ENCODE measurements around the gene UPK3A.
"Not testable (repeated sequence)": the region's sequence is repeated elsewhere in the genome, so short reads cannot be mapped to it uniquely, and the experiment has no call there.

Gene UPK3A

GRCh38 chr22:45310331-45310976, 25.7 kb downstream of the UPK3A start:
- DNase-seq = no peak

- DNase-seq = no peak
These were observed 26.3 kb downstream of the UPK3A start for GRCh38 chr22:45310977-45311531.

DNA sequence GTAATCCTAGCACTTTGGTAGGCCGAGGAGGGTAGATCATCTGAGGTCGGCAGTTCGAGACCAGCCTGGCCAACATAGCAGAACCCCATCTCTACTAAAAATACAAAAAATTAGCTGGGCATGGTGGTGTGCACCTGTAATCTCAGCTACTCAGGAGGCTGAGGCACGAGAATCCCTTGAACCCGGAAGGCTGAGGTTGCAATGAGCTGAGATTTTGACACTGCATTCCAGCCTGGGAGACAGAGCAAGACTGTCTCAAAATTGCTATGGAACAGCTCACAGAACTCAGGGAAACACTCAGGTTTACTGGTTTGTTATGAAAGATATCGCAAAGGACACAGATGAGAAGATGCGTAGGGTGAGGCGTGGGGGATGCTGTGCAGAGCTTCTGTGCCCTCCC, 27.7 kb downstream of the UPK3A start:
- DNase-seq = no peak

DNA sequence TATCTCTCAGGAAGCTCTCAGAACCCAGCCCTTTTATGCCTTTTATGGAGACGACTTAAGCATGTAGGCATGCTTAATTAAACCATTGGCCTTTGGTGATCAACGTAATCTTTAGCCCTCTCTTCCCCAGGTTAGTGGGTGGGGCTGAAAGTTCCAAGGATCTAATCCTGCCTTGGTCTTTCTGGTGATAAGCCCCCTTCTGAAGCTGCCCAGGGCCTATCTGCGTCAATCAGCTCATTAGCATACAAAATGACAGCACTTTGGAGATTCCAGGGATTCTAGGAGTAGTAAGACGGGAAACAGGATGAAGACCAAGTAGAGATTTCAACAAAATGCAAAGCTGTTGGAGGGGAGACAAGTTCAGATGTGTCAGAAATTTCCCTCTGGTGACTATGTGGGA, 28.1 kb downstream of the UPK3A start:
- DNase-seq = no peak

GRCh38 chr22:45314054-45314721, 29.4 kb downstream of the UPK3A start:
- no peak for DNase-seq

DNA sequence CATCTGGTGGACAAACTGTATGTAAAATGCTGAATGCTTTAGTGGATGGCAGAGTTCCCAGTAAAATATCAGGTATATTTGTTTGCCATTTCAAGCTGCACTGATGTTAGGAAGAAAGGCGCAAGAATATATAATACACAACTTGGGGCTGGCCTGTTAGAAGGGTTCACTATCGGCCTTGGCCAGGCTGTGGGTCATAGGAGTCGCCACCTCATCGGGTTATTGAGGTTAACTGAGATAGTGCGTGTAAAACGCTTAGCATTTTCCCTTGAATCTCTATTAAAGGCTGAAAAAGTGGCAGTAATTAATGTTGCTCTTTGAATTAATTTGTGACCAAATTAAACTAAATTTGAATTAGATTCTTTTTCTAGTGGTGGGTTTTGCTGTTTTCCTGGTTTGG, 30.0 kb downstream of the UPK3A start:
- no peak for DNase-seq

- DNase-seq = no peak
These were observed 32.2 kb downstream of the UPK3A start for GRCh38 chr22:45316796-45317526.

DNA sequence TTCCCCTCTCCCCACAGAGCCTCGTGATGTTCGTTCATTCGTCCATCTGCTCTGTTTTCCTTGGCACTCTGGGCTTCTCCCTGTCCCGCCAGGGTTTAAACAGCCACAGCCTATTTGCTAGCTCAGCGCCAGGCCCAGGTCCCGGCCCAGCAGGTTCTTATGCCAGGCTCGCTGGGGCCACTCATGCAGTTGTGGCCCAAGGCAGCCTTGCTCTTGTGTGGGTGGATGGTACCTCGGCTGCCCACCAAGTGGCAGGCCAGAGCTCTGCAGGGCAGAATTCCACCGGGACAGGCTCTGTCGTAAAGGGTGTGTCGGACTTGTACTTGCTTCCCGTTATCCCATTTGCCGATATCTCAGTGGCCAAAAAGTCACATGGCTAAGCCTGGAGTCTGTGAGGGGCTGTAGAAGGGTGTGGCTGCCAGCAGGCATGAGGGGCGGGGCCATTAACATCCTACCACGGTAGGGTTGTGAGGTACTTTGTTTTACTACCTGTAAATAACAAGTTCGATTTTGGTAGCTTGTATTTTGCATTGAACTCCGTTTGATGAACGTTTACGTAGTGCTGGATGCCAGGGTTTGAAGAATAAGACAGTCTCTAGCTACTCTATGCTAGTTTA, 32.9 kb downstream of the UPK3A start:
- no peak for DNase-seq

GRCh38 chr22:45318168-45318557, 33.4 kb downstream of the UPK3A start:
- peak; percentile 54 for DNase-seq

DNA sequence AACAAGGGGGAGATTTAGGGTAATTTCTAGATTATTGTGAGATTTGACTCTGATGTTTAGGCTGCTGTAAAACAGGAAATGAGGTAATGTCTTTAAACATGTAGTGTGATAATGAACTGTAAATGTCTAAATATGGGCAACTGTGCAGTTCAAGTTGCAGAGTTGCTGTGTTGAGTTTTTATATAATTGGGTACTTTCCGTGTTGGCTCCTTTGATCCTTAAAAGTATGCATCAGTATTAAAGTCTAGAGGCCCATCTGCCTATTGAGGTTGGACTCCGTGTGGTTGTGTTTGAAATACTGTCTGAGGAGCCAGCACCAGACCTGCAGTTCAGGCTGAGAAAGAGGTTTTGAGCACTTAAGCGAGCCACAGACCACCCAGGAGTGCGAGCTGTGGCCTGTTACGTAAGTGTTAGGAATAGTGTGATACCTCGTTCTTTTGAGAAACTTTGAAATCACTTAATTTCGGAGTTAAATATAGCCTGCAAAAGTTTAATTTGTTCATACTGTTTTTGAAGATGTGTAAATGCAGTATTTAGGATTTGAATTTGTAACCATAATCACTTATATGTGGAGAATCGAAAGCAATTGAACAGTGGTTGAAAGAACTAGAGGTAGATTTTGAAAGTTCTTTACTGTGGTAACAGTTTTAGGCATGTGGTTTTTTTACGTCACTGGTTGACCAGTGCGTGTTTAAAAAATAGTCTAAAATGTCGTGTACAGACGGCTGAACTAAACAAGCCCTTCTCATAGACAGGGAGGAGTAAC, 34.0 kb downstream of the UPK3A start:
- no peak for DNase-seq

- no peak for DNase-seq
These were observed 34.6 kb downstream of the UPK3A start for GRCh38 chr22:45319324-45319685.

DNA sequence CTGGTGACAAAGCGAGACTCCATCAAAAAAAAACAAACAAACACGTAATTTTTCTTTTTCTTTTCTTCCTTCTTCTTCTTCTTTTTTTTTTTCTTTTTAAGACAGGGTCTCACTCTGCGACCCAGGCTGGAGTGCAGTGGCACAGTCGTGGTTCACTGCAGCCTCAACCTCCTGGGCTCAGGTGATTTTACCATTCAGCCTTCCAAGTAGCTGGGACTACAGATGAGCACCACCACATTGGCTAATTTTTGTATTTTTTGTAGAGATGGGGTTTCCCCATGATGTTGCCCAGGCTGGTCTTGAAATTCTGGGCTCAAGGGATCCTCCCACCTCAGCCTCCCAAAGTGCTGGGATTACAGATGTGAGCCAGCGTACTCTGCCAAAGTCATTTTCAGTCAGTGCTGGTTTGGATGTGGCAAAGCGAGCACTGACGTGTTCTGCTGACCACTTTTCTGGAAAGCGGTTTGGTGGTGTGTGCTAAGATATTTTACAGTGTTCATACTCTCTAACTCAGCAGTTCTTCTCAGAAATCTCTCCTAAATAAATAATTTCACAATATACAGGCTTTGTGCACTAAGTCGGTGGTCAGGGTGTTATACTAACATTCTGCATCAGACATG, 35.7 kb downstream of the UPK3A start:
- no peak for DNase-seq

DNA sequence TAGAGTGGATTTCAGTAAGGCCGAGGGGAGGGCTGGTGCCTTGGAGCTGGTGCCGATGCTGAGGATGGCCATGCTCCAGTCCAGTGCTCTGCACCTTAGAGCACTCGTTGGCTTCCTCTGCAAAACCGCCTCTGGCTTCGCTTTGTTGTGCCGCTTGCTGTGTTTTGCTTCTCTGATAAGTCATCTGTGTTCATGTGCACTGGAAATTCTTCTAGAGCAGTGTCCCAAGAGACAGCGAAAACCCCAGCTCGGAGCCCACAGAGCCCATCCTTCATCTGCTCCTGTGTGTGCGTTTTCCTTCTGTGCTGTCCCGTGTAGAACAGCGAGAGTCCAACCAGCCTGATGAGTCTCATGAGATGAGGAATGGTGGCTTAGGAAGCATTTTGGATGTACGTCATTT, 37.1 kb downstream of the UPK3A start:
- DNase-seq = no peak

- DNase-seq = no peak
These were observed 38.2 kb downstream of the UPK3A start for GRCh38 chr22:45322873-45323525.

- DNase-seq = no peak
These were observed 38.9 kb downstream of the UPK3A start for GRCh38 chr22:45323695-45324094.

DNA sequence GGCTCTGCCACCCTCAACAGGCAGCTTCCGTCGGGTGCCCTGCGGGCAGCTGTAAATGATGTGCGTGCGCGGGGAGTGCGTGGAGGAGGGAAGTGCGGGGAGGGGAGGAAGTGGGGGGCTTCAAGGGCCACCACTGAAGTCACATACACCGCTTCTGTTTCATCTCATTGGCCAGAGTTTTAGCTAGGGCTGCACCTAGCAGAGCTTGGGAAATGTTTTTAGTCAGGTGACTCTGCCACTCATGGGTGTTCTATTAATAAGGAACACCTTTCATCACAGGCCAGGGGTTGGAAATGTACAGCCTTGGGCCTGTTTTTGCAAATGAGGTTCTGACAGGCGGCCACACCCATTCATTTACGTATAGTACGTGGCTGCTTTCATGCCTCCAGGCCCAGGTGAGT, 39.6 kb downstream of the UPK3A start:
- DNase-seq = no peak

DNA sequence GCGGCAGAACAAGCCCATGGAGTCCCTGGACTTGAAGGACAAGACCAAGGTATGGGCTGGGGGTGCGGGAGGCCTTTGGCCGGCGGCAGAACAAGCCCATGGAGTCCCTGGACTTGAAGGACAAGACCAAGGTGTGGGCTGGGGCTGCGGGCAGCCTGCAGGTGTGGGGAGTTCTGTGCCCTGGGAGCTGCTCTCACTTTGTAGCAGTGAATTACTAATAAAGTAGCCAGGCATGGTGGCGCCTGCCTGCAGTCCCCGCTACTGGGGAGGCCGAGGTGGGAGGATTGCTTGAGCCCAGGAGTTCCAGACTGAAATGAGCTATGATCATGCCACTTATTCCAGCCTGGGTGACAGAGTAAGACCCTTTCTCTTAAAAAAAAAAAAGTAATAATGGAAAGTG, 43.5 kb downstream of the UPK3A start:
- not testable (repeated sequence) for DNase-seq

- DNase-seq = no peak
These were observed 44.2 kb downstream of the UPK3A start for GRCh38 chr22:45328822-45329529.

- no peak for DNase-seq
These were observed 44.8 kb downstream of the UPK3A start for GRCh38 chr22:45329530-45329936.

DNA sequence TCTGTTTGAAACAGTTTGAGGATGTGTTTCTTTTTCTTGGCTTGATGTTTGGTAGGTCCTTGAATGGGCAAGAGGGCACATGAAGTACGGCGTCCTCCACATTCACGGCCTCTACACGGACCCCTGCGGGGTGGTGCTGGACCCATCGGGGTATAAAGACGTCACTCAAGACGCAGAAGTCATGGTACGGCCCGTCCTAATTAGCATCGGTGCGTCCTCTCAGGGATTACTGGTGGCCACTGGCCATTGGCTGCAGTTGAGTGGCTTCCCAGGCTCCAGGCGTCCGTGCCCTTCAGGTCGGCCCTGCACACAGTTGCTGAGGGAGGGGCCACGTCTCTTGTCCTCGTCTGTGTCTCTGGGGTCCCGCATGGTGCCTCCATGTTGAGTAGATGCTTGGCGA, 45.8 kb downstream of the UPK3A start:
- no peak for DNase-seq

GRCh38 chr22:45331486-45331885, 46.7 kb downstream of the UPK3A start:
- DNase-seq = no peak
